HEK293T (cell line): ENCODE measurements around the gene LARGE1.

Experiments used
- ARNT ChIP-seq: fragments of 450-650 bp; IDR thresholded peaks from 2 replicates; pipeline ENCODE4 v1.6.1; 2017; ENCODE audit warnings: mild to moderate bottlenecking
- BHLHE40 ChIP-seq: fragments of 450-650 bp; IDR thresholded peaks from 2 replicates; pipeline ENCODE4 v1.6.1; 2016; ENCODE audit warnings: mild to moderate bottlenecking, moderate library complexity, borderline replicate concordance
- ELF4 ChIP-seq: fragments of 450-650 bp; IDR thresholded peaks from 2 replicates; pipeline ENCODE4 v1.6.1; 2017; ENCODE audit warnings: antibody characterized with exemption
- FOXK2 ChIP-seq: fragments of 450-650 bp; IDR thresholded peaks from 2 replicates; pipeline ENCODE4 v1.6.1; 2016; ENCODE audit warnings: mild to moderate bottlenecking
- HDGF ChIP-seq: fragments of 450-650 bp; IDR thresholded peaks from 2 replicates; pipeline ENCODE4 v1.6.1; 2017; ENCODE audit warnings: antibody characterized with exemption, borderline replicate concordance
- NFRKB ChIP-seq: fragments of 450-650 bp; IDR thresholded peaks from 2 replicates; pipeline ENCODE4 v1.6.1; 2016; ENCODE audit warnings: mild to moderate bottlenecking, moderate library complexity
- SP1 ChIP-seq: fragments of 450-650 bp; IDR thresholded peaks from 2 replicates; pipeline ENCODE4 v1.6.1; 2017
- ZNF384 ChIP-seq: fragments of 450-650 bp; IDR thresholded peaks from 2 replicates; pipeline ENCODE4 v1.6.1; 2016
- TF ChIP-seq, protein P1 (sequence below): fragments of 450-650 bp; IDR thresholded peaks from 2 replicates; pipeline ENCODE4 v1.6.1; 2016

DNA sequence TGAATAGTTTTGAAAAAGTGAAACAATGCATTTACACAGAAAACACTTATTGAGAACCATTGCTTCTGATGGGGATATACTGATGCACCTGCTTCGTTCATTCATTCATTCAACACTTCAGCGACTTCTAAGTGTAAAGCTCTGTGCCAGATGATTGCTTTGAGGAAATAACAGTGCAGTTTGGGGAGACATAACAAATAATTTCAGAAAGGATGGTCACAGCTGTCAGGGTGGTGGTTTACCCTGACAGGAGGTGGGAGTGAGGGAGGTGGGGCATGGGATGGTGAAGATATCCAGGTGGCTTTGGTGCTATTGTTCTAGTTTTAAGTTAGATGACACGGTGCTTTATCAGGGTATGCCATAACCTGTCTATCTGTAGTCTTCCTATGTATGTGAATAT, 344.1 kb downstream of the LARGE1 start:
- no peak for TF ChIP-seq ELF4
- TF ChIP-seq HDGF, result no peak
- TF ChIP-seq FOXK2, result no peak
- TF ChIP-seq, protein P1, sequence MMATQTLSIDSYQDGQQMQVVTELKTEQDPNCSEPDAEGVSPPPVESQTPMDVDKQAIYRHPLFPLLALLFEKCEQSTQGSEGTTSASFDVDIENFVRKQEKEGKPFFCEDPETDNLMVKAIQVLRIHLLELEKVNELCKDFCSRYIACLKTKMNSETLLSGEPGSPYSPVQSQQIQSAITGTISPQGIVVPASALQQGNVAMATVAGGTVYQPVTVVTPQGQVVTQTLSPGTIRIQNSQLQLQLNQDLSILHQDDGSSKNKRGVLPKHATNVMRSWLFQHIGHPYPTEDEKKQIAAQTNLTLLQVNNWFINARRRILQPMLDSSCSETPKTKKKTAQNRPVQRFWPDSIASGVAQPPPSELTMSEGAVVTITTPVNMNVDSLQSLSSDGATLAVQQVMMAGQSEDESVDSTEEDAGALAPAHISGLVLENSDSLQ, result no peak
- TF ChIP-seq ZNF384, result no peak
- TF ChIP-seq SP1, result no peak
- no peak for TF ChIP-seq NFRKB
- no peak for TF ChIP-seq ARNT
- no peak for TF ChIP-seq BHLHE40
